Measurements from ENCODE around the gene ARL17B. TPM values are rescaled to one million over a fixed set of nuclear protein-coding genes. Genes with fewer than 3 reads are reported as not detected.
"Not testable (repeated sequence)": the region's sequence is repeated elsewhere in the genome, so short reads cannot be mapped to it uniquely, and the experiment has no call there.

ARL17B gene
- total RNA-seq, 1 donor from 2014 or later, result 1.7 TPM

GRCh38 chr17:46290906-46291546 lies 70.5 kb downstream of the ARL17B start:
- not testable (repeated sequence) for DNase-seq (ENCODE audit: low spot score)

- not testable (repeated sequence) for DNase-seq (ENCODE audit: low spot score)
Measured at GRCh38 chr17:46287587-46287986, 74.0 kb downstream of the ARL17B start.

DNA sequence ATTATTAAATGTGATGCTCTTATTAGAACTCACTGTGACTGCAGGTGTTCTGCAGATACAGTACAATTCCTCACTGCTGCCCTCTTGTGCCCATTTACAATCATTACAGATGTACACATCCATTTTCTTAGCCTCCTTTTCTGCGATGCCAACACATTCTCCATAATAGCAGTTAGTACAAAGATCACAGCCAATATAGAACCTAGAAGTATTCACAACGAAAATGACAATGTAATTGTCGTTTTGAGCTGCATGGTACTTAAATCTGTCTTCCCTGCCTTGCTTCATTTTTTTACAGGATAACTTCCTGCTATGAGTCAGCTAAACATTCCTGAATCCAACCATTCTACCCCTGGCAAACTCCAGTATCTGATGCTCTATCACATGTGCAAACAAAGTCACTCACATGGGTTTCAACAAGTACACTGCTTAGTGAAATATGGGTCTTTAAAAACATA lies 74.8 kb downstream of the ARL17B start:
- DNase-seq (ENCODE audit: low spot score), result peak; percentile 86

DNA sequence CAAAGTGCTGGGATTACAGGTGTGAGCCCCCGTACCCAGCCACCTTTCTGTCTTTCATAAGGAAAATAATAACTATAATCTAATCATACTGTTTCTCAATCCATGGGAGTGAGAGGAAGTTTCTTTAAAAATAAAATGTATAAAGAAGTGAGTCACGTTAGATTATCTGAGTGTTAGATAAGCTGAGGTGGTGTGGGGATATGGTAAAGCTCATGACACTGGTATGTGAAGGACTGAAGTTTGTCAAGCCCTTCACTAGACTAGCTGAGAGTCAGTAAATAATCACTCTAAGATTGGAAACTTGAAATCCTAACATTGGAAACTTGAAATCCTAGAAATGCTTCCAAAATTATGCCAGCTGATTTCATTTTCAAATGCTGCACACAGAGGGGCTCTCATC lies 76.1 kb downstream of the ARL17B start:
- not testable (repeated sequence) for DNase-seq (ENCODE audit: low spot score)

GRCh38 chr17:46284467-46284866 lies 77.1 kb downstream of the ARL17B start:
- DNase-seq (ENCODE audit: low spot score), result not testable (repeated sequence)

DNA sequence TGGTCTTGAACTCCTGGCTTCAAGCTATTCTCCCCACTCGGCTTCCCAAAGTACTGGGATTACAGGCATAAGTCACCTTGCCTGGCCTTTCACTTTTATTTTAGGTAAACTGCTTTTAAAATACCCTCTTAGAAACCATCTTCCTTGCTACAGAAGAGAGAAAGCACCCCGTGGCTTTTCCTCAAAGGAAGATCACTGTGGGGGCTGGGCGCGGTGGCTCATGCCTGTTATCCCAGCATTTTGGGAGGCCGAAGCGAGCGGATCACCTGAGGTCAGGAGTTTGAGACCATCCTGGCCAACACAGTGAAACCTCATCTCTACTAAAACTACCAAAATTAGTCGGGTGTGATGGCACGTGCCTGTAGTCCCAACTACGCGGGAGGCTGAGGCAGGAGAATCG lies 78.9 kb downstream of the ARL17B start:
- not testable (repeated sequence) for DNase-seq (ENCODE audit: low spot score)

GRCh38 chr17:46281336-46281735 lies 80.2 kb downstream of the ARL17B start:
- DNase-seq (ENCODE audit: low spot score), result not testable (repeated sequence)

- DNase-seq (ENCODE audit: low spot score), result not testable (repeated sequence)
Measured at GRCh38 chr17:46276728-46277479, 84.7 kb downstream of the ARL17B start.

GRCh38 chr17:46274238-46274637 lies 87.3 kb downstream of the ARL17B start:
- DNase-seq (ENCODE audit: low spot score), result no peak

GRCh38 chr17:46273541-46274236 lies 87.9 kb downstream of the ARL17B start:
- DNase-seq (ENCODE audit: low spot score), result no peak

GRCh38 chr17:46270032-46270431 lies 91.5 kb downstream of the ARL17B start:
- no peak for DNase-seq (ENCODE audit: low spot score)

DNA sequence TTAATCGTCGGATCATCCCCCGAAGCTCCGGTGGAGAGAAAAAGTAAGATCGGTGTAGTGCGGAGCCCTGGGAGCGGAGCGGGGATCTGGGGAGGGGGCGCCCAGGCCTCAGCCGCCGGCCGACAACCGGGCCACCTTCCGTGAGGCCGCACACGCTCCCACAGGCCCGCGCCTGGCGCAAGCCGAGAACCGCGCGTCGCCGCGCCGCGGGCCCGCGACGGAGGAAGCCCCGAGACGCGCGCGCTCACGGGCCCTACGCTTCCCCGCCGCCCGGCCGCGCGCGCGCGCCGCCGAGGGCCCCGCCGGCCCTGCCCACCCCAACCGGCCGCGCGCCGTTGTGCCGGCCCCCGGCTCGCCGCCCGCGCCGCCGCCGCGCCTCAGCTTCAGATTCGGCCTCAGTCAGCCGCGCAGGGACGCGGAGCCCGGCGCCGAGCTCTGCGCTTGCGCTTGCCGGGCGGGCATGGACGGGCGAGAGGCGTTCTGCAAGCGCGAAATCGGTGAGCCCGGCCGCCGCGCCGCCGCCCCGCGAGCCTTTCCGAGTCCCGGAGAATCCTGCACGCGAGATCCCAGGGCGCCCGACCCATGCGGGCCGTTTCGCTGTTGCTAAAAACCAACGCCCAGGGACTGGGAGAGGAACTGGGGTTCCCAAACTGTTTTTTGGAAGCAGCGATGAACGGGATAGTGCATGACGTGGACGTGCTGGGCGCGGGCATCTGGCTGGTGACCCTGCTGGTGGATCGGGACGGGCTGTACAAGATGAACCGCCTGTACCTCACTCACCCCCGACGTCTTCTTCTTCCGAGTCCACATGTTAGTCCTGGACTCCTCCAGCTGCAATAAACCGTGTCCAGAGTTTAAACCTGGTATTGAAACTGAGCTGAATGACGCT lies 94.7 kb downstream of the ARL17B start:
- peak; percentile 96 for DNase-seq (ENCODE audit: low spot score)

- DNase-seq (ENCODE audit: low spot score), result not testable (repeated sequence)
Measured at GRCh38 chr17:46266063-46266655, 95.4 kb downstream of the ARL17B start.

- DNase-seq (ENCODE audit: low spot score), result peak; percentile 36
Measured at GRCh38 chr17:46264456-46265198, 96.9 kb downstream of the ARL17B start.

DNA sequence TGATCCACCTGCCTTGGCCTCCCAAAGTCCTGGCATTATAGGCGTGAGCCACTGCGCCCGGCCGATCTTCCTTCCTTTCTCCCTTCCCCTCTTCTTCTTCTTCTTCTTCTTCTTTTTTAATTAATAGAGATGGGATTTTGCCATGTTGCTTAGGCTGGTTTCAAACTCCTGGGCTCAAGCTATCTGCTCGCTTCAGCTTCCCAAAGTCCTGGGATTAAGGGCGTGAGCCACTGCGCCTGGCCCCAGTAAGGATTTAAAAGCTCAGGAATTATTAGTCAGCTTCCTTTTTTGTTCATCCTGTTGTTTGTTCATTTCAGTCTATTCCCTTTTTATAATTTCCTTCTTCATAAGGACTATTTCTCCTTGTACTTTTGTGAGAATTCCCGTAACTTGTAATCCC lies 99.3 kb downstream of the ARL17B start:
- peak; percentile 64 for DNase-seq (ENCODE audit: low spot score)

GRCh38 chr17:46259845-46260661 lies 101.5 kb downstream of the ARL17B start:
- not testable (repeated sequence) for DNase-seq (ENCODE audit: low spot score)

- DNase-seq (ENCODE audit: low spot score), result not testable (repeated sequence)
Measured at GRCh38 chr17:46256369-46256768, 105.2 kb downstream of the ARL17B start.

GRCh38 chr17:46254215-46254614 lies 107.4 kb downstream of the ARL17B start:
- not testable (repeated sequence) for DNase-seq (ENCODE audit: low spot score)

GRCh38 chr17:46253722-46254121 lies 107.8 kb downstream of the ARL17B start:
- DNase-seq (ENCODE audit: low spot score), result not testable (repeated sequence)
